Neuron (in vitro differentiated cells): ENCODE results near the gene GATA5.

Experiments used
- H2AFZ ChIP-seq: one replicate; pipeline ENCODE4 v1.6.1; 2013; ENCODE audit warnings: low read depth, mild to moderate bottlenecking, inconsistent platforms, low read length, moderate library complexity
- H3K27me3 ChIP-seq: one replicate; pipeline ENCODE4 v1.6.1; 2013; ENCODE audit warnings: low read length; ENCODE audit not compliant: insufficient read depth
- H3K36me3 ChIP-seq: one replicate; pipeline ENCODE4 v1.6.1; 2013; ENCODE audit warnings: low read length; ENCODE audit not compliant: insufficient read depth
- H3K4me1 ChIP-seq: one replicate; pipeline ENCODE4 v1.6.1; 2013; ENCODE audit warnings: low read length; ENCODE audit not compliant: insufficient read depth
- H3K4me3 ChIP-seq: 2 replicates; pipeline ENCODE4 v1.5.1; 2013; ENCODE audit warnings: mild to moderate bottlenecking, low read length, moderate library complexity
- H3K9me3 ChIP-seq: one replicate; pipeline ENCODE4 v1.6.1; 2013; ENCODE audit warnings: low read length

GATA5 gene, protein sequence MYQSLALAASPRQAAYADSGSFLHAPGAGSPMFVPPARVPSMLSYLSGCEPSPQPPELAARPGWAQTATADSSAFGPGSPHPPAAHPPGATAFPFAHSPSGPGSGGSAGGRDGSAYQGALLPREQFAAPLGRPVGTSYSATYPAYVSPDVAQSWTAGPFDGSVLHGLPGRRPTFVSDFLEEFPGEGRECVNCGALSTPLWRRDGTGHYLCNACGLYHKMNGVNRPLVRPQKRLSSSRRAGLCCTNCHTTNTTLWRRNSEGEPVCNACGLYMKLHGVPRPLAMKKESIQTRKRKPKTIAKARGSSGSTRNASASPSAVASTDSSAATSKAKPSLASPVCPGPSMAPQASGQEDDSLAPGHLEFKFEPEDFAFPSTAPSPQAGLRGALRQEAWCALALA

GRCh38 chr20:62475772-62476055 lies at the start of gene GATA5:
Gene GATA5 (minus strand): TSS chr20:62475995. CDS start chr20:62475521, 474 bp downstream.
- no peaks in the 10 kb centered on the region for H3K9me3 ChIP-seq
- peaks cover 7% of the 10 kb centered on the region for H3K4me1 ChIP-seq
- H3K27me3 ChIP-seq, result peaks cover 87% of the 10 kb centered on the region
- no peak within 1 kb of the TSS for H3K4me3 ChIP-seq
- H2AFZ ChIP-seq, result no peak within 1 kb of the TSS
- H3K36me3 ChIP-seq, result no peaks in the 10 kb centered on the region

DNA sequence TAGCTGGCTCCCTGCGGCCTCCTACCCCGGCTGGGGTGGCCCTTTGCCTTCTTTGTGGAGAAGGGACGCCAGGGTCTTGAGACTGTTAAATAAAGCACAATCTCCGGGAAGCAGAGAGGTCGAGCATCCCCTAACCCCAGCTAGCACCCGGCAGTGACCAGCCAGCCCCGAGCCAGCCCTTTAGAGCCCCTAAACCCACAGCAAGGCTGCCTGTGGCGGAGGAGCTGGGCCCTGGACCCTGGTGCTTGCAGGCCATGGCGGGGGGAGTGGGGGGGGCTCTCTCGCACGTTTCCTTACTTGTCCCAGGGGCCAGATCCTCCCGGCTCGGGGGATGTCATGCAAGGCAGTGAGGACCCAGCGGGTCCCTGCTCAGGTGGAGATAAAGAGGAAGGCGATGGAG lies 49.2 kb upstream of the GATA5 start:
- Histone ChIP-seq H3K27me3 (peaks cover 7% of the 10 kb centered on the region), H3K4me1 (peaks cover 6% of the 10 kb centered on the region), H3K36me3 (no peaks in the 10 kb centered on the region), H2AFZ (no peak overlapping the region), H3K4me3 (no peak overlapping the region), H3K9me3 (no peaks in the 10 kb centered on the region)

GRCh38 chr20:62524505-62524911 lies 48.7 kb upstream of the GATA5 start:
- Histone ChIP-seq H3K4me1 (peaks cover 6% of the 10 kb centered on the region), H2AFZ (no peak overlapping the region), H3K4me3 (no peak overlapping the region), H3K27me3 (peaks cover 7% of the 10 kb centered on the region), H3K9me3 (no peaks in the 10 kb centered on the region), H3K36me3 (no peaks in the 10 kb centered on the region)

DNA sequence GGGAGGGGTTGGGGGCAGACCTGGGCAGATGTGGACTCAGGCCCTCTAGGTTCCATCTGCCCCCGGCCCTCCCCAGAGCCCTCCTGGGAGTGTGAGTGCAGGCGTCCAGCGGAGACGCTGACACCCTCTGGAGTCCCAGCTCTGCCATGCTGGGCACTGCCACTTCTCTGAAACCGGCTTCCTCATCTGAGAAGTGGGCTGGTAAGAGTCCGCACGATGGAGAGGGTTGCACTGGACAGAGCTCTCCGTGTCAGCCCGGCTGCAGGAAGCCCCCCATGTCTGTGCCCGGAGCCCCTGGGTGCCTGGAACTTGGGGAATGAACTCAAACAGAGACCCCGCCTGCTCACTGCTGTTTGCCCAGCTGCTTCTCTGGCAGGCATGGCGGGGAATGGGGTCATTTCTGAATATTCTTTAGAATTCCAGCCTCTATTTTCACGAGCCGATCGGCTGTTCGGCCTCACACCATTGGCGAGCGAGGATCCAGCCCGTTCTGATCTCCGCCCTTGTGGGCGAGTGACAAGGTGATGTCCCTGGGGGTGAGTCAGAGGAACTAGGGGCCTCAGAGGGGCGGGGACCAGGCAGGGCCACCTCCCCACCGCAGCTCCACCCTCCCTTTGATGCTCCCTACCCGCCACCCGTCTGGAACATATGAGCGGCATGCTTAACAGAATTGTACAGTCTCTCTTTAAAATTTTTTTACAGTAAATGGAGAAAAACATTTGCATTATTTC lies 47.8 kb upstream of the GATA5 start:
- H2AFZ ChIP-seq, result no peak overlapping the region
- H3K36me3 ChIP-seq, result no peaks in the 10 kb centered on the region
- H3K4me1 ChIP-seq, result peaks cover 6% of the 10 kb centered on the region
- H3K4me3 ChIP-seq, result no peak overlapping the region
- H3K27me3 ChIP-seq, result peaks cover 7% of the 10 kb centered on the region
- H3K9me3 ChIP-seq, result no peaks in the 10 kb centered on the region

GRCh38 chr20:62522748-62523396 lies 47.1 kb upstream of the GATA5 start:
- H3K36me3 ChIP-seq, result no peaks in the 10 kb centered on the region
- H3K9me3 ChIP-seq, result no peaks in the 10 kb centered on the region
- H3K27me3 ChIP-seq, result peaks cover 11% of the 10 kb centered on the region

DNA sequence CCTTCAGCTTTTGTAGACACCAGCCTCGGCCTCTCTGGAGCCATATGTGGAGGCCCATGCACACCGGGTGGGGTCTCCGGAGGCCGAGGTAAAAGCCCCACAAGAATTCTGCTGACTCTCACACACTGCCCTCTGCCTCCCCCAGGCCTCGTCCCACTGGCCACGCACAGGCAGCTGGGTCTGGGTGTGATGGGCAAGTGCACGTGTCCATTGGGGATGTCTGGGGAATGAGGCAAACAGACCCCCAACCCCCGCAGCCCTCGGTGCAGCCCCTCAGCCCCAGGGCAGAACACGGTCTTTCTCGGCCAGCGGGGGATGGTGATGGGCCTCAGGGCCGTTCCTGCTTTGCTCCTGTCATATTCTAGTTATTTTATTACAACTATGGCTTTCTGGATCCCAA lies 44.0 kb upstream of the GATA5 start:
- Histone ChIP-seq H3K9me3 (no peaks in the 10 kb centered on the region), H3K4me1 (peaks cover 6% of the 10 kb centered on the region), H3K36me3 (no peaks in the 10 kb centered on the region), H3K4me3 (no peak overlapping the region), H2AFZ (no peak overlapping the region), H3K27me3 (peaks cover 12% of the 10 kb centered on the region)

More at GRCh38 chr20:62522748-62523396, 47.1 kb upstream of the GATA5 start:
- Histone ChIP-seq H3K4me3 (no peak overlapping the region), H3K4me1 (peaks cover 6% of the 10 kb centered on the region), H2AFZ (no peak overlapping the region)

- Histone ChIP-seq H3K4me3 (no peak overlapping the region), H3K4me1 (no peaks in the 10 kb centered on the region), H3K36me3 (no peaks in the 10 kb centered on the region), H3K27me3 (peaks cover 20% of the 10 kb centered on the region), H2AFZ (no peak overlapping the region), H3K9me3 (no peaks in the 10 kb centered on the region)
Observed at GRCh38 chr20:62518911-62519310, 43.1 kb upstream of the GATA5 start.

GRCh38 chr20:62517901-62518610 lies 42.3 kb upstream of the GATA5 start:
- Histone ChIP-seq H3K27me3 (peaks cover 21% of the 10 kb centered on the region), H3K36me3 (no peaks in the 10 kb centered on the region), H2AFZ (no peak overlapping the region), H3K4me3 (no peak overlapping the region), H3K4me1 (no peaks in the 10 kb centered on the region), H3K9me3 (no peaks in the 10 kb centered on the region)

- Histone ChIP-seq H3K27me3 (peaks cover 27% of the 10 kb centered on the region), H2AFZ (no peak overlapping the region), H3K4me1 (no peaks in the 10 kb centered on the region), H3K4me3 (no peak overlapping the region), H3K36me3 (no peaks in the 10 kb centered on the region), H3K9me3 (no peaks in the 10 kb centered on the region)
Observed at GRCh38 chr20:62517168-62517567, 41.4 kb upstream of the GATA5 start.

- H3K4me3 ChIP-seq, result no peak overlapping the region
- H2AFZ ChIP-seq, result no peak overlapping the region
- H3K4me1 ChIP-seq, result no peaks in the 10 kb centered on the region
- H3K27me3 ChIP-seq, result peaks cover 27% of the 10 kb centered on the region
- no peaks in the 10 kb centered on the region for H3K36me3 ChIP-seq
- no peaks in the 10 kb centered on the region for H3K9me3 ChIP-seq
Observed at GRCh38 chr20:62516338-62516737, 40.5 kb upstream of the GATA5 start.

DNA sequence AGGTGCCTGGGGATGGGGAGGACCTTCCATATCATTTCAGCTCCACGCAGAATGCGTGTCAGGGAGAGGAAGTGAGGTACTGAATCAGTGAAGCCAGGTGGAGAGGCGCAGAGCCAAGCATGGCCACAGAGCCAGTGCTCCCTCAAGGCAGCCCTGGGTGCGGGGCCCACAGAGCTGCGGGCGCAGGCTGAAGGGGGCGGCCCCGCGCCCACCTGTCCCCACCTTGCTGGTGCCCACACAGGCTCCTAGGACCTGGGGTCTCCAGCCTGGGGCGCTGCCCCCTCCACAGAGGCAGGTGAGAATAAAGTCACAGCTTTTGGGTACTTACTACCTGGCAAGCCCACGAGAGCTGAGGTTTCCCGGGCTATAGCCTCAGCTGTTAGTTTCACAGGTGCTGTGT lies 40.0 kb upstream of the GATA5 start:
- Histone ChIP-seq H3K4me3 (no peak overlapping the region), H3K36me3 (no peaks in the 10 kb centered on the region), H3K4me1 (no peaks in the 10 kb centered on the region), H2AFZ (no peak overlapping the region), H3K9me3 (no peaks in the 10 kb centered on the region), H3K27me3 (peaks cover 27% of the 10 kb centered on the region)

- Histone ChIP-seq H3K36me3 (no peaks in the 10 kb centered on the region), H3K27me3 (peaks cover 27% of the 10 kb centered on the region), H3K9me3 (no peaks in the 10 kb centered on the region), H2AFZ (no peak overlapping the region), H3K4me1 (no peaks in the 10 kb centered on the region), H3K4me3 (no peak overlapping the region)
Observed at GRCh38 chr20:62515280-62515679, 39.5 kb upstream of the GATA5 start.

DNA sequence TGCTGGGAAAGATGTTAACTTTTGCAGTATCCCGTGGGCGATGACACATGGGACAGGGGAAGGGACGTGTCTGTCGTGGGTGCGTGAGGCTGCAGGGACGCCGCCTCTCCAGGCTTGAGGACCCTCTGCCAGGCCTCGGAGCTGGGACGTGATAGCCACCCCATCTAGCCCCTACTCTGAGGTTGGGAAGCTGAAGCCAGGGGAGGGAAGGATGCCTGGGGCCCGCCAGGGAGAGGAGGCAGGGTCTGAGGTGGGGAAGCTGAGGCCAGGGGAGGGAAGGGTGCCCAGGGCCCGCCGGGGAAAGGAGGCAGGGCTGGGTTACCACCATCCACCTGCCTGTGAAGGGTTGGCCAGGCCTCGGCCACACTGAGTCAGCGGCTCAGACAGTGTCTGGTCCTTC lies 38.2 kb upstream of the GATA5 start:
- Histone ChIP-seq H3K4me3 (no peak overlapping the region), H2AFZ (no peak overlapping the region), H3K36me3 (no peaks in the 10 kb centered on the region), H3K27me3 (peaks cover 27% of the 10 kb centered on the region), H3K9me3 (no peaks in the 10 kb centered on the region), H3K4me1 (no peaks in the 10 kb centered on the region)
